ENCODE results near the gene KIAA0930.

Gene KIAA0930

GRCh38 chr22:45216133-45217003 is 24.3 kb downstream of the KIAA0930 start:
- no peak for DNase-seq

- DNase-seq, result no peak
These were observed 27.5 kb downstream of the KIAA0930 start for GRCh38 chr22:45212992-45213751.

- DNase-seq, result no peak
These were observed 28.4 kb downstream of the KIAA0930 start for GRCh38 chr22:45212306-45212709.

- DNase-seq, result no peak
These were observed 28.8 kb downstream of the KIAA0930 start for GRCh38 chr22:45211848-45212247.

GRCh38 chr22:45211435-45211834 is 29.3 kb downstream of the KIAA0930 start:
- no peak for DNase-seq

GRCh38 chr22:45210991-45211390 is 29.7 kb downstream of the KIAA0930 start:
- no peak for DNase-seq

GRCh38 chr22:45210577-45210976 is 30.1 kb downstream of the KIAA0930 start:
- DNase-seq, result no peak

GRCh38 chr22:45210174-45210573 is 30.5 kb downstream of the KIAA0930 start:
- DNase-seq, result no peak

GRCh38 chr22:45208993-45209838 is 31.5 kb downstream of the KIAA0930 start:
- DNase-seq, result no peak

GRCh38 chr22:45208696-45208992 is 32.0 kb downstream of the KIAA0930 start:
- DNase-seq, result no peak

- no peak for DNase-seq
These were observed 32.6 kb downstream of the KIAA0930 start for GRCh38 chr22:45207981-45208664.

- DNase-seq, result no peak
These were observed 33.2 kb downstream of the KIAA0930 start for GRCh38 chr22:45207533-45207932.

GRCh38 chr22:45206233-45206632 is 34.5 kb downstream of the KIAA0930 start:
- DNase-seq, result no peak

- no peak for DNase-seq
These were observed 35.3 kb downstream of the KIAA0930 start for GRCh38 chr22:45205276-45205925.

- DNase-seq, result no peak
These were observed 35.9 kb downstream of the KIAA0930 start for GRCh38 chr22:45204819-45205218.

- no peak for DNase-seq
These were observed 36.5 kb downstream of the KIAA0930 start for GRCh38 chr22:45204241-45204640.

GRCh38 chr22:45203150-45203951 is 37.3 kb downstream of the KIAA0930 start:
- no peak for DNase-seq

- DNase-seq, result no peak
These were observed 38.2 kb downstream of the KIAA0930 start for GRCh38 chr22:45202333-45203149.

- no peak for DNase-seq
These were observed 38.9 kb downstream of the KIAA0930 start for GRCh38 chr22:45201678-45202332.
